ENCODE results near the gene UMODL1.
A peak's percentile ranks its signal among the peaks of the same experiment; 100 is the strongest.
"Not testable (repeated sequence)": the region's sequence is repeated elsewhere in the genome, so short reads cannot be mapped to it uniquely, and the experiment has no call there.

UMODL1 gene

DNA sequence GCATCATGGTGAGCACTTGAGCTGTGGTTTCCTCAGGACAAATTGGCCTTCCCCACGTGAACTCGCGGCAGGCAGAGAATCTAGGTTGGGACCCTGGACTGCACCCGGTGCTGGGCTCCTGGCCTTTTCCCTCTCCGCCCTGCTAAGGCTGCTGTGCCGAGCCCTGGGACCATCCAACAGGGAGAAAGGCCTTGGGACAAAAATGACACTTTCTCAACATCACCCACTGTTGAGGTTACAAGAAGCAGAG, 9.2 kb upstream of the UMODL1 start:
- no peak for DNase-seq

DNA sequence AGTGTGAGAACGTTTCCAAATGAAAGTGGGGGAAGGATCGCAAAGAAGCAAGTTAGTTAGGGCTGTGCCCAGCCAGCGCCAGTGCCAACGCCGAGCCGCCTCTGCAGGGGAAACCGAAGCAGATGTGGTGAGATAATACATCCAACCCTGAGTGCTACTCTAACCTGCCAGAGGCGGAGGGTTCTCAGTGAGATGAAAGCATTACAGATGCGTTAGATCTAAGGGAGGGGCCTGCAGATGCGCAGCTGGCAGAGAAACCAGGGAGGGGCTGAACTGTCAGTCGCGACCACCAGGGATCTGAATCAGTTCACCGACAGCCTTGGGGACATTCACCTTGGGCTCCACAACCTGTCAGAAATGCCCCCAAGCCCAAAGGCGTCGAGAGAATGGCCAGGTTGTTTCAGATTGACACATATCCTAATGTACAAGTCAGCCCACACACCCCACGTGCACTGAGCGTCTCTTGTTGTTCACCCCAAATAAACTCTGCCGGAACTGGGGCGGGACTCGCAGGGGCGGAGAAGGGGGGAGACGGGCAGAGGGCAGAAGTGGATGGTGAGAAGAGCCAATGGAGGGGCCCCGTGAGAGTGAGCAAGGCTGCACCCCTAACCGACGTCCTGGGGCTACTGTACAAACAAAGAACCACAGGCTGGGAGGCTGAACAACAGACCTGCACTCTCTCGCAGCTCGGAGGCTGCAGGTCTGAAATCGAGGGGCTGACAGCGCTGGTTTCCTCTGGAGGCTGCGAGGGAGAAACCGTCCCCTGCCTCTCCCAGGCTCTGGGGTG, 8.7 kb upstream of the UMODL1 start:
- DNase-seq = peak; percentile 60 to 72 (median 62)

- peak; percentile 50 to 87 (median 81) for DNase-seq
Measured at GRCh38 chr21:42063191-42063570, 7.9 kb upstream of the UMODL1 start.

DNA sequence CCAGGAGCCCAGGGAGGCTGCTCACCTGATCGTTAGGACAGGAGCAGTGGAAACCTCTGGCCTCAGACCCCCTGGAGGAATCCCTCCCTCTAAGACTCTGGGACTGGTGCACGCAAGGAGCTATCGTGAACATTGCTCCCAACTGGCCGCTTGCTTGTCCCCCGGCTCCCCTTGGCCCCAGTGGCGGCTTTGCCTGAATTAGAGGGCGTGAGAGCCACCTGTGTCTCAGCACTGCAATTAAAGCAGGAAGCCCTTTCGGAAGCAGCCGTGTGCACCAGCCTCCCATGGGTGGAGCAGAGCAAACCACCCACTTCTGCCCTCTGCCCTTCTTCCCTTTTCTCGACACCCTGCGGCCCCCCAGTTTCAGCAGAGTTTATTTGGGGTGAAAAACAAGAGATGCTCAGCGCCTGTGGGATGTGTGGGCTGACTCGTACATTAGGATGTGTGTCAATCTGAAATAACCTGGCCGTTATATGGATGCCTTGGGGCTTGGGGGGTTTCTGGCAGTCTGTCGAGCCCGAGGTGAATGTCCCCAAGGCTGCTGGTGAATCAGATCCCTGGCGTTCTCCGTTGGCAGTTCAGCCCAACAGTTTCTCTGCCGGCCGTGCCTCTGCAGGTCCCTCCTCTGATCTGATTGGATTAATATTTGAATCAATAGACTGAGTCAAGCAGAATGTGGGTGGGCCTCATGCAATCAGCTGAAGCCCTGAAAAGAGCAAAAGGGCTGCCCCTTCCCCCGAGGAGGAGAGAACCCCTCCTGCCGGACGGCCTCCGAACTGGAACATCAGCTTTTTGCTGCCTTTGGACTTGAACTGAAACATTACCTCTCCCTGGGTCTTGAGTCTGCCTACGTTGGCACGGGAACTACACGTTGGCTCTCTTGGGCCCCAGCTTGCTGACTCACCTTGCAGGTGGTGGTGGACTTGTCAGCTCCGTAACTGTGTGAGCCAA, 7.3 kb upstream of the UMODL1 start:
- peak; percentile 32 to 87 (median 81) for DNase-seq

- DNase-seq = peak in 2 of 3 experiments; percentile 19
Measured at GRCh38 chr21:42066521-42066920, 4.6 kb upstream of the UMODL1 start.

DNA sequence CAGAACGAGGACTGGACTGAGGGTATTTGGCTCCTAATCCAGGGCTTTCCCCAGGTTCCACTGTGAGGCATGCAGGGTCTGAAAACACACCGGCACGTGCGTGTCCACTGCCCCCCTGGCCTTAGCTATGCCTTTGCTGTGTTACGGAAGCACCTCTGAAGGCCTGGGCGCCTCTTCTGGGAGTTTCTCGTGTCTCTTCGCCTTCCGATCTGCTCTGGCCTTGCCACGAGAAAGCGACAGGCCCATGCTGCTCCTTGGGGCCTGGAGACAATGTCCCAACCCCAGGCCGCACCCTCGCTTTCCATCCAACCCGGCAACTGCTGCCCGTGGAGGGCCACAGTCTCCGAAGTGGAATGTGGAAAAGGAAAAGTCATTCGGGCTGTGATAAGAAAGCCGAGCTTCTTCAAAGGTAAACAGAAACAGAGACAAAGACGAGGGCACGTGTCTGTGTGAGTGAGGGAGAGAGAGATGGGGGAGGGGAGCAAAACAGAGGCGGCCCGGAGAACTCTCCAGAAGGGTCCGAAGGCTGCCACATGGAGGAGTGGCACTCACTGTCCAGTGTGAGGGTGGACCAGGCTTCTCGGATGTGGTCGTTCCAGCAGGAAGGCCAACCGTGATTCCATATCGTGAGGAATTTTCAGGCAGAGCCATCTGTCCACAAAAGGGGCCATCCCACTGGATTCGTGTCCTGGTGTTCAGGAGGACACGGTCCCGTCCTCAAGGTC, 3.4 kb upstream of the UMODL1 start:
- no peak for DNase-seq

- no peak for DNase-seq
Measured at GRCh38 chr21:42068256-42068545, 2.9 kb upstream of the UMODL1 start.

DNA sequence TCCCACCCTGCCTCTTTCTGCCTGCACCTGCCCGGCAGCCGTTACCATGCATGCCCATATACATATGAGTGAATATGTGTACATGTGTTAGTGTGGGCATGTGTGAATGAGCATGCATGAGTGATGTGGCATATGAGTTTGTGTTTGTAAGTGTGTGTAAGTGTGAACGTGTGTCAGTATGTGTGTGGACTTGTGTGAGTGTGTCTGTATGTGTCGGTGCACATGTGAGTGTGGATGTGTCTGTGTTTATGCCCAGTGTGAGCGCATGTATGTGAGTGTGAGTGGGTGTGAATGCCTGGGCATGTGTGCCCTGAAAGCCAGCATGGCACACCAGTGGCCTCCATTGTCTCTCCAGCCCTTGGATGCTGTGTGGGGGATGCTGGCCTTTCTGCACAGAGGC, 2.5 kb upstream of the UMODL1 start:
- DNase-seq = peak in 1 of 3 experiments; percentile 6

DNA sequence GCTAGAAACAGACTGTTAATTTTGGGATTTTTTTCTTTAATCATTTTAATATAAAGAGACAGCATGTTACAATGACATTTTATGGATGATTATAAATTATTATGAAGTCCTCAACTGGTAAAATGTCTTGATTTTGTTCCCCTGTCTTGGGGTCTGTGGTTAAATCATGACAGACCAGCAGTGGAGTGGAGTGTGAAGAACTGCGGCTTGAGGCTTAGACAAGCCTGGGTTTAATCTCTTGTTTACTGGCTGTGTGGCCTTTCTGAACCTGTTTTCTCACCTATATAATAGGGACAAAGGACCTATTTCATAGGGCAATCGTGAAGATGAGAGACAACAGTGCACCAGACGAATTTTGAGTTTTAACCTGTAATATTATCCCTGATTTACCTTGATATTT, 1.8 kb upstream of the UMODL1 start:
- peak in 1 of 3 experiments; percentile 27 for DNase-seq

DNA sequence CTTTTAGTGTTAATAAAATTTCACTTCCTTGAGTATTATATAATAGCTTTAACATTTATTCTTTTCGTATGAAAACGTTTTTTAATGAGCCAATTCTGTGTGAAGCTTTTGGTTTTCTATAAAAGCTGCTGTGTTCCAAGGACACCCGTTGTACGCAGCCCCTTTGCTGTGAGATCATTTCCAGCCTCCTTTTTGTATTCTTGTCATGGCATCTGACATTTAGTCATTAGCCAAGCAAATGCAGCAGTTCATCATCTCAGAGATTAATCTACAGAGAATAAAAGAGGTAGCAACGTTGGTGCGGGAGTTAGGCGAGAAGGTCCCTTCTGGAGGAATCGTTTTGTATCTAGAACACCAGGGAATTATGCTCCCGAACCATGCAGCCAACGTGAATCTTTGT, 1.3 kb upstream of the UMODL1 start:
- DNase-seq = no peak

DNA sequence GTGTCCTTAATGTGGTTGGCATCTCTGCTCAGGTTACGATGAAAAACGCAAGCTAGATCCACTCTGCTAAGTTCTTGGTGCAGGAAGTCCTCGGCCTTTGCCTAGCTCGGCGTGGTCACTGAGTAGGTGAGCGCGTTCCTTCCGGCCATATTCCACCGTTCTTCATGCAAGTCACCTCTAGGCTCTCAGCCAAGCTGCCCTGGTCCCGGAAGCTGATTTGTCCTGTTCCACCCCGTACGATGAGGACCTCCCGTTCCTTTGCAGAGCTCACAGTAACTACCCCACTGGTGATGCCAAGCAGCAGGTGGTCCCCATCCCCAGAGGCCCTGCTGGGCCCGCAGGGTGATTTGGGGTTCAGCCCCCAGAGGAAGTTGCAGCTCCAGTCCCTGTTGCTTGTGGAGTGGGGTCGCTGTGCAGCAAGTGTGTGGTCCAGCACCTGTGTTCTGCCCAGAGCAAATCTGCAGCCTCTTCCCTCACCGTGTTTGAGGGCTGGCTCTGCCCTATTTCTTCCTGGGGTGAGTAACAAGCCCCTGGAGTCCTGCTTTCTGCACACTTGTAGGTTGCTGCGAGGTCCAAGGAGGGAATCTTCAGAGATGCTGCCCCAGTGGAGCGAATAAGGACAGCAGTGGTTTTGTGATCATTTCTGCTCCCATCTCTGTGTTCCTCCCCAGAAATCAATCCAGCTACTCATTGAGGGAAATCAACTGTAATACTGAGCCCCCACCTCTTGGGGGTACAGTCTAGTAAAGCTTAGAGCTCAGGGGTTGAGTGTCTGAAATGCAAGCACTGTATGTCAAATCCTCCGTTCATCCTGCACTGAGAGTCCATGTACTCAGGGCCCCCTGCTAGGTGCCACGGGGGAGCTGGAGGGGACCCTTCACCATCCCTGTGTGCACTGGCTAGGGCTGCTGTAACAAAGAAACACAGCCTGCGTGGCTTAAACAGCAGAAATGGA, 2.3 kb downstream of the UMODL1 start:
- DNase-seq = peak in 1 of 3 experiments; percentile 16

GRCh38 chr21:42075686-42076471, 4.8 kb downstream of the UMODL1 start:
- DNase-seq = no peak

DNA sequence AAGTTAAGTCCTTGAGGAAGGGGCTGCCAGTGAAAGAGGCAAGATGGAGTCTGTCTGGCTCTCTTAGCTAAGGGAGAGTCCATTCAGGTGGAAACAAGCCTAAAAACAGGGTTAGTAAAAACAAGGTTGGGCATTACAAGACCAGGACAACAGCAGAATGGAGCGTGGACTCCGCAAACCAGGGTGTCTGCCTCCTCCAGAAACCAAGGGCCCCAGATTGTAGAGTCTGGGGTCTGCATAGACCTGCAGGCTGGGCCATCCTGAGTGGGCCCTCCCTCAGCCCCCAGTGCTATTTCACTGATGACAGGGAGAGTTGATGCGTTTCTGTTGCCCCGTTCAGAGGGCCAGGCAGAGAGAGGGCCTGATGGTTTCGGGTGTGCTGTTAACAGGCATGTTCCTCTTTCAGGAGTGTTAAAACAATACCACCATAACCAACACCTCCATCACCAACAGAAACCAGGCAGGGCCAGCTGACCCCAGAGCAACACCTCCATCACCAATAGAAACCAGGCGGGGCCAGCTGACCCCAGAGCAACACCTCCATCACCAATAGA, 6.6 kb downstream of the UMODL1 start:
- not testable (repeated sequence) for DNase-seq

DNA sequence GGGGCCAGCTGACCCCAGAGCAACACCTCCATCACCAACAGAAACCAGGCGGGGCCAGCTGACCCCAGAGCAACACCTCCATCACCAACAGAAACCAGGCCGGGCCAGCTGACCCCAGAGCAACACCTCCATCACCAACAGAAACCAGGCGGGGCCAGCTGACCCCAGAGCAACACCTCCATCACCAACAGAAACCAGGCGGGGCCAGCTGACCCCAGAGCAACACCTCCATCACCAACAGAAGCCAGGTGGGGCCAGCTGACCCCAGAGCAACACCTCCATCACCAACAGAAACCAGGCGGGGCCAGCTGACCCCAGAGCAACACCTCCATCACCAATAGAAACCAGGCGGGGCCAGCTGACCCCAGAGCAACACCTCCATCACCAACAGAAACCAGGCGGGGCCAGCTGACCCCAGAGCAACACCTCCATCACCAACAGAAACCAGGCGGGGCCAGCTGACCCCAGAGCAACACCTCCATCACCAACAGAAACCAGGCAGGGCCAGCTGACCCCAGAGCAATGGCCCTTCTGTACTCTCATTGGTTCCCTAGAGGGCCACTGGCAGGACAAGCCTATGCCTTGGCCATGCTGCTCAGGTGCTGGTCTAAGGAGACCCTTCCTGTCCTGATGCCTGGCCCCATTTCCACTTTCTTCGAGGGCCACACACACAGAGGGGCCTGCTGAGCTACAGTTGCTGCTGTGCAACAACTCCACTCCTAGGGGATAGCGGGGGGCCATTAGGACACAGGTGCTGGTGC, 7.3 kb downstream of the UMODL1 start:
- not testable (repeated sequence) for DNase-seq

DNA sequence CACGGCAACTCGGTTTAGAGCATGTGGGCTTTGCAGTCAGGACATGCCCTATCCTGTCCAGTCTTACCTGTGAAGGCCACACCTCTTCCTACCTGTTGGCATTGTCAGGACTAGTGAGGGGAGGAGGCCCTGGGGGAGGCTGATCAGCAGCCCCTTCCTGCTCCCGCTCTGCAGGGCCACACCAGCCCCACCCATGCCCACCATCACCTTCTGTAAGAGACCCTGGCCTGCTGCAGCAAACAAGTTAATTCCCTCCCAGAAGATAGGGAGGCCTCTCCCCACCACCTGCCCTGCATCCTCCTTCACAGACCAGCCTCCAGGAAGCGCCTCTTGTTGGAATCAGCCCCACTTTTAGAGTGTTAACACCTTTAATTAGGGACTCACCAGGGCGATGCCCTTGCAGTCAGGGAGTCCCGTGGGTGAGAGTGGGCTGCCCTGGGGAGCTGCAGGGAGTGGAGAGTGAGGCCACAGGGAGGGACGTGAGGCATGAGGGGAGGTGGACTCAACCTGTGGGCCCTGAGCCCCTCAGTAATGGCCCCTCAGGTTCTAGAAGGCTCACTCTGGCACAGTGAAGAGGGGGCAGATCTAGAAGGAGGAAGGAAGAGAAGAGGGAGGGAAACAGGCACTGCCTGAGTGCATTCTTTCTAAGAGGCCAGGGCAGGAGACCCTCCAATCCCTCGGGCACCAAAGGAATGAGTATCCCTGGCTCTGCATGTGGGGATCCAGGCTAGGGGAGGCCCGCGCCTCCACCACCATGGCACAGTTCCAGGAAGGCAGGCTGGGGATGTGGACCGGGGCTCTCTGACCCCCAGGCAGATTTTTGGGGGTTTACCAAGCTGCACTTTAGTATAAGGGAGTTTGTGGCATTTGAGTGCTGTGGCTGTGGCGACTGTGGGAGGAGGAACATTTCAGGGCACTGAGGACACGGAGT, 8.2 kb downstream of the UMODL1 start:
- peak in 1 of 3 experiments; percentile 11 for DNase-seq

DNA sequence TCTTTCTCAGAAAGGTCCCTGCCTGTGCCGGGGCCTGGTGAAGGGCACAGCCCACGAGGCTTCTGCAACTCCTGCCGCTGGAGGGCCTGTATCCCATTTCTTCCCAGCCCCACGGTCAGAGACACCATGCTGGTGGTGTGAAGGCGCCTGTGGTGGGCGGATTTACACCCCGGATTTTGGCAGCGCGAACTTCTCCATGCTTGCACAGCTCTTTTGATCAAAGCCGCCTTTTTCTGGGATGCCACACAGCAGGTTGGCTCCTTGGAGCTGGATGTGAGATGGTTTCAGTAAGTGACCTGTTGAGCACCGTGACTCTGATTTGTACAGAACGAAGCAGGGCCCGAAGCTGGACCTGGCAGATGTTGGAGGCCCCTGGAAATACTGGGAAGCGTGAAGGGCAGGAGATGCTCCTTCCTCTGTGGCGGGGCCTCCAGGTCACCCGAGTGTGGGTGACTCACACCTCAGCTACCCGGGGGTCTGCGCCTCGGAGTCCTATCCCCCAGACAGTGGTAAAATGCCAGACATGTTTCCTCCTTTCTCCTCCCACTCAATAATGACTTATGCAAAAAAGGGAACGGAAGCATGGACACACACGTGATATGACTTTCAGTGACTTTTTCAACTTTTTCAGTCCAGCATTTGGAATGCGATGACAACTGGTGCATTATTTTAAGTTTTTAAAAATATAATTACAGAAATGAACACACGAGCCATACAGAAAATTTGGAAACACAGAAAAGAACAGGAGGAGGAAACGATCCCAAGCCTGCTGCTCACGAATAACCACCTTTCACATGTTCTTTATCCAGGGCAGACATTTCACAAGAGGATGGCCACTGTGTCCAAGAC, 9.0 kb downstream of the UMODL1 start:
- DNase-seq = no peak

- no peak for DNase-seq
Measured at GRCh38 chr21:42080788-42081083, 9.6 kb downstream of the UMODL1 start.

GRCh38 chr21:42081138-42081537, 10.0 kb downstream of the UMODL1 start:
- DNase-seq = no peak

GRCh38 chr21:42081931-42082381, 10.8 kb downstream of the UMODL1 start:
- no peak for DNase-seq

Measured in NCI-H1417 (cell line).